Measurements from ENCODE around the gene KRTAP3-1.
"Not testable (repeated sequence)": the region's sequence is repeated elsewhere in the genome, so short reads cannot be mapped to it uniquely, and the experiment has no call there.

Gene KRTAP3-1

DNA sequence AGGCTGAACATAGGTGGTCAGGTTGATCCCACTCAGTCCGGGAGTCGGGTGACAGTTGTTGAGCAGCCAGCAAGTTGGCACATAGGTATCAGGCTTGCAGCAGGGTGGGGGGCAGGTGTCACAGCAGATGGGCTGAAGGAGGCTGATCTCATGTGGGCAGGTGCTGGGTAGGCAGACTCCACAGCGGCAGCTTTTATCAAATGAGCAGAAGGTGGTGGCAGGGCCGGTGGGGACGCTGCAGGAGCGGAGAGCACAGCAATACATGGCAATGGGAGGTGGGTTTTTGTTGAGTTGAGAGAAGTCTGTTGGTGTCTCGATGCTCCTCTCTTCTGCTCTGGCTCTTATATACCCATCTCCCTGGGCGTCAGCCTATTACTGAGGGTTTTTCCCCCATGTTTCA is at the start of gene KRTAP3-1:
Gene KRTAP3-1, minus strand, starts transcription at position 318 of the 400 bp plus-strand sequence. Its CDS starts 54 bp downstream, at position 264.
- DNase-seq, result no peak

DNA sequence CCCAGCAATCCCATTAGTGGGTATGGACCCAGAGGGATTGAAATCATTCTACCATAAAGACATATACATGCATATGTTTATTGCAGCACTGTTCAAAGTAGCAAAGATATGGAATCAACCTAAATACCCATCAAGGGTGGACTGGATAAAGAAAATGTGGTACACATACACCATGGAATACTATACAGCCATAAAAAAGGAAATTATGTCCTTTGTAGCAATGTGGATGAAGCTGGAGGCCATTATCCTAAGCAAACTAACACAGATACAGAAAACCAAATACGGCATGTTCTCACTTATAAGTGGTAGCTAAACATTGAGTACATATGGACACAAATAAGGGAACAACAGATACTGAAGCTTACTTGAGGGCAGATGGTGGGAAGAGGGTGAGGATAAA is 48.6 kb upstream of the KRTAP3-1 start:
- DNase-seq, result no peak

GRCh38 chr17:41055130-41055529 is 46.2 kb upstream of the KRTAP3-1 start, which contains the start of gene KRTAP2-2:
KRTAP2-2 (minus strand) TSS chr17:41055230; CDS start chr17:41055211, 19 bp downstream.
- not testable (repeated sequence) for DNase-seq

- DNase-seq, result not testable (repeated sequence)
Measured at GRCh38 chr17:41054556-41054955, 45.6 kb upstream of the KRTAP3-1 start.

- DNase-seq, result no peak
Measured at GRCh38 chr17:41054025-41054424, 45.1 kb upstream of the KRTAP3-1 start.

- DNase-seq, result no peak
Measured at GRCh38 chr17:41052566-41052965, 43.6 kb upstream of the KRTAP3-1 start.

- DNase-seq, result no peak
Measured at GRCh38 chr17:41049110-41049509, 40.2 kb upstream of the KRTAP3-1 start.

DNA sequence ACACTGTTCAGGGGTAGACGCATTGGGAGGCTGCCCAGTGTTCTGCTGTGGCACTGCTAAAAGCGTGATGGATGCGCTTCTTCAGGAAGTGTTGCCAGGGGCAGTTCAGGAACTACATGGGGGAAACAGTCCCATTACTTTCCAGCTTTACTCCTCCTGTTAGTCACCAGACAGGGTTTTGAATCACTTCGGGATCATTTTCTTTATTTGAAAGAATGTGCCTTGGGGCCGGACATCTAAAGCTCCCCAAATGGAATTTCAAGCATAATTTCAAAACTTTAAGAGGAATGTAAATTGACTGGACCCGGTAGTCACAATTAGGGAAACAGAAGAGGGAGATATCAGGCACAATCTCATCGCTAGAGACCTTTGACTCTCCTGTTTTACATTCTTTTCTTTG is 39.5 kb upstream of the KRTAP3-1 start:
- DNase-seq, result no peak

DNA sequence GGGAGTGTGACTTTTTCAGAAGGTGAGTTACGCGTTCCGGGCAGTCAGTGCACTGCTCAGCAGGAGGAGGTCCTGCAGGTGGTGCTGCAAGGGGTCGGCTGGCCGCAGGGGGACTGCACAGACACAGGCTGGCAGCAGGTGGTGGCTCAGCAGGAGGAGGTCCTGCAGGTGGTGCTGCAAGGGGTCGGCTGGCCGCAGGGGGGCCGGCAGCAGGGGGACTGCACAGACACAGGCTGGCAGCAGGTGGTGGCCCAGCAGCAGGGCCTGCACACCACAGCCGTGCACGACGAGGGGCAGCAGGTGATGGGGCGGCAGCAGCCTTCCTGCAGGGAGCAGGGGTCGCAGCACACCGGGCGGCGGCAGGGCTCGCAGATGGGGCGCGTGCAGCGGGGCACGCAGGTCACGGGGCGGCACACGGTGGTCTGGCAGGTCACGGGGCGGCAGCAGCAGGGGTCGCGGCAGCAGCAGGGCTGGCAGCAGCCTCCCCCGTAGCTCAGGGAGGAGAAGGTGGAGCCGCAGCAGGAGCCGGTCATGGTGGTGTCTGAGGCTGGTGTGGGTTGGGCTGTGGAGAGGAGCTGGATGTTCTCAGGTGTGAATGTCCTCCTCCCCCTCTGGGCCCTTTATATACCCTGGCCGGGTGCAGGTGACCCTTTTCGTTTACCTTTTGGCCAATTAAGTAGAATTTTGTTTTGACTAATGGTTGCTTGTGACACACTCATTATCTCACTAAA is 38.0 kb upstream of the KRTAP3-1 start, which contains the start of gene KRTAP2-1:
Gene KRTAP2-1, minus strand, starts transcription at position 582 of the 731 bp plus-strand sequence. Its CDS starts 49 bp downstream, at position 533.
- DNase-seq, result not testable (repeated sequence)

DNA sequence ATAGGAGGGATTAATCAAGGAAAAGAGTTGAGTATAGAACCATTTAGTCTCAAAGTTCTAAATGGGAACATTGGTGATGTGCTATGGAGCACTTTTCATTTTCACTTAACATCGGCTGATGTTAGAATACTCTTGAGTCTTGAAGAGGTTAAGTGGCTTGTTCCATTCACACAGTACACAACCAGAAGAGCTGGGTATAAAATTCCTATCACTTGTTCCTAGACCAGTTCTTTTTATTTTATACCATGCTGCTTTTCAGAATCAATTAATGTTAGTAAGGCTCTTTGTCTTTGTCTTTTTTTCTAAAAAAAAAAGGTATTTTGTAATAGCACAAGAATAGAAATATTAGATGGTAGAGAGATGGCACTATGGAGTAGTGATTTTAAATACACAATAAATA is 34.0 kb upstream of the KRTAP3-1 start:
- no peak for DNase-seq

DNA sequence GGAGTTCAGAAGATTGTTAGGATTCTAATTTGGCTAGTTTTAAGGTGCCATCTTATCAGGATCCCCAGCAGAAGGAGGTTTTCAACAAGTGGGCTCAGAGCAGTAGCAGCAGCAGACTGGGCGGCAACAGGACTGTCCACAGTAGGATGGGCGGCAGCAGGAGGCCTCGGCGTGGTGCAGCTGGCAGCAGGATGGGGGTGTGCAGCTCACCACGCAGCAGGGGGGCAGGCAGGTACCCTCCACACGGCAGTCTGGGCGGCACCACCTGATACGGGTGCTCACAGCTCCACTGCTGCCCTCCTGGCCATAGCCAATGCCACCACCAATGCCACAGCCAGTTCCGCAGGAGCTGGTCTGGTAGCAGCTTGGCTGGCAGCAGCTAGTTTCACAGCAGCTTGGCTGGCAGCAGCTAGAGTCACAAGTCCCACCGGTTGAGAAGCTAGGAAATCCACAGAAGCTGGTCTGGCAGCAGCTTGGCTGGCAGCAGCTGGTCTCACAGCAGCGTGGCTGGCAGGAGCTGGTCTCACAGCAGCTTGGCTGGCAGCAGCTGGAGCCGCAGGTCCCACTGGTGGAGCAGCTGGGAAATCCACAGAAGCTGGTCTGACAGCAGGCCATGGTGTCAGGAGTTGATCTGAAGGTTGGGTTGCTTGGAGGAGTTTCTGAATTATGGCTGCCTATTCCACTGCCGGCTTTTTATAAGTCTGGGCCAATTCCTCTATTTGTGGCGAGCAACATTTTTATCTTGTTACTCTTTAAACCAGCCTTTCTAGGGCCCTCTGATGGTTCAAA is 32.0 kb upstream of the KRTAP3-1 start, which contains the start of gene KRTAP1-1:
Gene KRTAP1-1, minus strand, starts transcription at position 668 of the 789 bp plus-strand sequence. Its CDS starts 53 bp downstream, at position 615.
- not testable (repeated sequence) for DNase-seq

- DNase-seq, result no peak
Measured at GRCh38 chr17:41037853-41038350, 29.0 kb upstream of the KRTAP3-1 start.

DNA sequence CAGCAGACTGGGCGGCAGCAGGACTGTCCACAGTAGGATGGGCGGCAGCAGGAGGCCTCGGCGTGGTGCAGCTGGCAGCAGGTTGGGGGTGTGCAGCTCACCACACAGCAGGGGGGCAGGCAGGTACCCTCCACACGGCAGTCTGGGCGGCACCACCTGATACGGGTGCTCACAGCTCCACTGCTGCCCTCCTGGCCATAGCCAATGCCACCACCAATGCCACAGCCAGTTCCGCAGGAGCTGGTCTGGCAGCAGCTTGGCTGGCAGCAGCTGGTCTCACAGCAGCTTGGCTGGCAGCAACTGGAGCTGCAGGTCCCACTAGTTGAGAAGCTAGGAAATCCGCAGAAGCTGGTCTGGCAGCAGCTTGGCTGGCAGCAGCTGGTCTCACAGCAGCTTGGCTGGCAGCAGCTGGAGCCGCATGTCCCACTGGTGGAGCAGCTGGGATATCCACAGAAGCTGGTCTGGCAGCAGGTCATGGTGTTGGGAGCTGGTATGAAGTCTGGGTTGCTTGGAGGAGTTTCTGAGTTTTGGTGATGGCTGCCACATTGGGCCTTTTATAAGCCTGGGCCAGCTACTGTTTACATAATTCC is 25.5 kb upstream of the KRTAP3-1 start, which contains the start of gene KRTAP1-3:
Gene KRTAP1-3, minus strand, starts transcription at position 529 of the 590 bp plus-strand sequence. Its CDS starts 53 bp downstream, at position 476.
- not testable (repeated sequence) for DNase-seq

- no peak for DNase-seq
Measured at GRCh38 chr17:41029633-41030245, 20.8 kb upstream of the KRTAP3-1 start, which contains the start of gene KRTAP1-4. KRTAP1-4 (minus strand) TSS chr17:41030195; CDS start chr17:41030078, 117 bp downstream.

DNA sequence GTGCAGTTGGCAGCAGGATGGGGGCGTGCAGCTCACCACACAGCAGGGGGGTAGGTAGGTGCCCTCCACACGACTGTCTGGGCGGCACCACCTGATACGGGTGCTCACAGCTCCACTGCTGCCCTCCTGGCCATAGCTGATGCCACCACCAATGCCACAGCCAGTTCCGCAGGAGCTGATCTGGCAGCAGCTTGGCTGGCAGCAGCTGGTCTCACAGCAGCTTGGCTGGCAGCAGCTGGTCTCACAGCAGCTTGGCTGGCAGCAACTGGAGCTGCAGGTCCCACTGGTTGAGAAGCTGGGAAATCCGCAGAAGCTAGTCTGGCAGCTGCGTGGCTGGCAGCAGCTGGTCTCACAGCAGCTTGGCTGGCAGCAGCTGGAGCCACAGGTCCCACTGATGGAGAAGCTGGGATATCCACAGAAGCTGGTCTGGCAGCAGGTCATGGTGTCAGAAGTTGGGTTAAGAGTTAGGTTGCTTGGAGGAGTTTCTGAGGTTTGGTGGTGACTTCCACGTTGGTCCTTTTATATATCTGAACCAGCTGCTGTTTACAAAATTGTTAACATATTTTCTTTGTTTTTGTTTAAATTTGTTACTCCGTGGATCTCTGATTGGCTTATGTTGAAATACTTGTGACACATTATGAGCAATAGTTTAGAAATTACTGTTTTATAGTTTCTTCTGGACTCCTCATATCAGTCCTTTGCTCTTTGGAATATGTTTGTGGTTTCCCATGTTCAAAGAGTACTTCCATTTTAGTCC is 18.0 kb upstream of the KRTAP3-1 start, which contains the start of gene KRTAP1-5:
Gene KRTAP1-5, minus strand, starts transcription at position 494 of the 757 bp plus-strand sequence. Its CDS starts 53 bp downstream, at position 441.
- no peak for DNase-seq

- DNase-seq, result no peak
Measured at GRCh38 chr17:41024697-41025096, 15.8 kb upstream of the KRTAP3-1 start.

- DNase-seq, result no peak
Measured at GRCh38 chr17:41020336-41020735, 11.4 kb upstream of the KRTAP3-1 start.

- DNase-seq, result no peak
Measured at GRCh38 chr17:41019415-41019814, 10.5 kb upstream of the KRTAP3-1 start.

GRCh38 chr17:41018541-41018940 is 9.6 kb upstream of the KRTAP3-1 start:
- DNase-seq, result no peak

DNA sequence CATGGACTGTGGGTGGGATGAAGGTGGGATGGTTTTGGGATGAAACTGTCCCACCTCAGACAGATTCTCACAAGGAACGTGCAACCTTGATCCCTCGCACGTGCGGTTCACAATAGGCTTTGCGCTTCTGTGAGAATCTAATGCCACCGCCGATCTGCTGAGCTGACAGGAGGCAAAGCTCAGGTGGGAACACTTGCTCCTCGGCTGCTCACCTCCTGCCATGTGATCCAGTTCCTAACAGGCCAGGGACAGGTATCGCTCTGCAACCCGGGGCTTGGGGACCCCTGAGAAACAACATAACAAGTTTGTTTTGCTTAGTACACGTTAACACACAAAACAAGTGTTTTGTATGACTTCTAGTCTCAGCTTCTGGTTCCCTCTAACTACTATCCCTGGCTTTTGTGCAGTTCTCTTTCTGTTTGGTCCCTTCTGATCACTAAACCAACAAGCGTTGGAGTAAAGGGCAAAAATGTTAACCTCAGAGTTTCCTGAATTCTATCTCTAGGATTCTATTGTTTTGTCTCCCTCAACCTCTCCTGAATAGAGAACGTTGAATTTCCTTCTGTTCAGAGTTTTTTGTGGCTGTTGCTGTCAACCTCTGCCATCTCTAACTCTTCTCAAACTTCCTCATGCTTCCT is 7.8 kb upstream of the KRTAP3-1 start:
- no peak for DNase-seq

- DNase-seq, result no peak
Measured at GRCh38 chr17:41015454-41015853, 6.5 kb upstream of the KRTAP3-1 start.
